Hepatocyte (in vitro differentiated cells): ENCODE data around the gene RTN4RL1.

Experiments used
- EZH2 ChIP-seq: fragments of 200-600 bp; sonication (generic); IDR thresholded peaks from 2 replicates; pipeline ENCODE4 v1.6.1; 2016; ENCODE audit warnings: antibody characterized with exemption, mild to moderate bottlenecking, borderline replicate concordance
- TF ChIP-seq, protein P1 (sequence below): fragments of 200-600 bp; sonication (generic); IDR thresholded peaks from 2 replicates; pipeline ENCODE4 v1.5.1; 2016; ENCODE audit warnings: antibody characterized with exemption, mild to moderate bottlenecking; ENCODE audit not compliant: poor library complexity

DNA sequence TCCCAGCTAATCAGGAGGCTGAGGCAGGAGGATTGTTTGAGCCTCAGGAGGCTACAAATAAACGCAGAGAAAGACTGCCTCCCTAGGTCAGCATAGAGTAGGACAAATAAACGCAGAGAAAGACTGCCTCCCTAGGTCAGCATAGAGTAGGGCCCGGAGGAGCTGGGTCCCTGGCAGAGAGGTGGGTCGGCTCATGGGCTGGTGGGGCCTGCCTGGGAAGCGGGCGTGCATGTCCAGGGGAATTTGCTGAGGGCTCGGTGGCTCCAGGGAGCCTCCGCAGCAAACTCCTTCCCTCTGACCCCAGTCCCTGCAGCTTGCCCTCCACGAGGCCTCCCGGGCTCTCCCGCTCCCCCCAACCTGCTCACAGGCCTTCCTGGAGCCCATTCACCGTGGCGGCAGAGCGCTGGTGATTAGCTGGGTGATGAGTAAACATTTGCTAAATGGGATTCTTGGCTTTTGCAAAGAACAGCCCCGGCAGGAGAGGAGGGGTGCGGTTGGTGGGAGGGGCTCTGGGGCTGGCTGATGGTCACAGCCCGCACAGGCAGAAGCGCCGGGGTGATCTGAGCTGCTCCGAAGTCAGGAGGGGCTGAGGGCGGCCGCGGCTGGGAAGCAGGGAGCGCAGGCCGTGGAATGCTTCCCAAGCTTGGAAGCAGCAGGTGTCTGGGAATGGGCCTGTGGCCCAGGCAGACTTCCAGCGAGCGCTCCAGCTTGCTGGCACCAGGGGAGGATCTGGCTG is 93.1 kb downstream of the RTN4RL1 start:
- TF ChIP-seq, protein P1, sequence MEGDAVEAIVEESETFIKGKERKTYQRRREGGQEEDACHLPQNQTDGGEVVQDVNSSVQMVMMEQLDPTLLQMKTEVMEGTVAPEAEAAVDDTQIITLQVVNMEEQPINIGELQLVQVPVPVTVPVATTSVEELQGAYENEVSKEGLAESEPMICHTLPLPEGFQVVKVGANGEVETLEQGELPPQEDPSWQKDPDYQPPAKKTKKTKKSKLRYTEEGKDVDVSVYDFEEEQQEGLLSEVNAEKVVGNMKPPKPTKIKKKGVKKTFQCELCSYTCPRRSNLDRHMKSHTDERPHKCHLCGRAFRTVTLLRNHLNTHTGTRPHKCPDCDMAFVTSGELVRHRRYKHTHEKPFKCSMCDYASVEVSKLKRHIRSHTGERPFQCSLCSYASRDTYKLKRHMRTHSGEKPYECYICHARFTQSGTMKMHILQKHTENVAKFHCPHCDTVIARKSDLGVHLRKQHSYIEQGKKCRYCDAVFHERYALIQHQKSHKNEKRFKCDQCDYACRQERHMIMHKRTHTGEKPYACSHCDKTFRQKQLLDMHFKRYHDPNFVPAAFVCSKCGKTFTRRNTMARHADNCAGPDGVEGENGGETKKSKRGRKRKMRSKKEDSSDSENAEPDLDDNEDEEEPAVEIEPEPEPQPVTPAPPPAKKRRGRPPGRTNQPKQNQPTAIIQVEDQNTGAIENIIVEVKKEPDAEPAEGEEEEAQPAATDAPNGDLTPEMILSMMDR, result no peak
- TF ChIP-seq EZH2, result no peak
